Stimulated activated naive CD4-positive, alpha-beta T cell treated with Interleukin-2 at 50 U/mL for 16 hours (primary cell): ENCODE measurements around the gene B3GNT2.
A peak's percentile ranks its signal among the peaks of the same experiment; 100 is the strongest.
"Not testable (repeated sequence)": the region's sequence is repeated elsewhere in the genome, so short reads cannot be mapped to it uniquely, and the experiment has no call there.

ENCODE experiments used
- DNase-seq: peaks from one replicate; lab custom pipeline; 2025; lab: John Stamatoyannopoulos, UW

B3GNT2 gene

GRCh38 chr2:62185475-62186155 is 10.3 kb upstream of the B3GNT2 start:
- DNase-seq: no peak

GRCh38 chr2:62186156-62186905 is 9.6 kb upstream of the B3GNT2 start:
- no peak for DNase-seq

GRCh38 chr2:62187246-62187645 is 8.7 kb upstream of the B3GNT2 start:
- DNase-seq: no peak

GRCh38 chr2:62188416-62188815 is 7.5 kb upstream of the B3GNT2 start:
- no peak for DNase-seq

GRCh38 chr2:62189196-62189595 is 6.7 kb upstream of the B3GNT2 start:
- DNase-seq: no peak

- DNase-seq: no peak
These were observed 3.1 kb upstream of the B3GNT2 start for GRCh38 chr2:62192811-62193210.

- no peak for DNase-seq
These were observed 1.1 kb upstream of the B3GNT2 start for GRCh38 chr2:62194558-62195420.

GRCh38 chr2:62196278-62196901 is 475 bp downstream of the B3GNT2 start:
- peak; percentile 64 for DNase-seq

GRCh38 chr2:62197011-62197924 is 1.4 kb downstream of the B3GNT2 start:
- DNase-seq: peak; percentile 35

GRCh38 chr2:62197925-62198633 is 2.2 kb downstream of the B3GNT2 start:
- DNase-seq: no peak

GRCh38 chr2:62198854-62199253 is 2.9 kb downstream of the B3GNT2 start:
- not testable (repeated sequence) for DNase-seq

GRCh38 chr2:62199392-62200125 is 3.6 kb downstream of the B3GNT2 start:
- no peak for DNase-seq

- DNase-seq: no peak
These were observed 4.5 kb downstream of the B3GNT2 start for GRCh38 chr2:62200291-62200841.

GRCh38 chr2:62200868-62201267 is 5.0 kb downstream of the B3GNT2 start:
- DNase-seq: no peak

- DNase-seq: no peak
These were observed 5.4 kb downstream of the B3GNT2 start for GRCh38 chr2:62201307-62201706.

- no peak for DNase-seq
These were observed 6.3 kb downstream of the B3GNT2 start for GRCh38 chr2:62202019-62202722.

- no peak for DNase-seq
These were observed 6.8 kb downstream of the B3GNT2 start for GRCh38 chr2:62202729-62203128.

GRCh38 chr2:62203459-62203858 is 7.5 kb downstream of the B3GNT2 start:
- DNase-seq: no peak

- DNase-seq: no peak
These were observed 9.1 kb downstream of the B3GNT2 start for GRCh38 chr2:62204998-62205496.
